NCI-H2171 treated with DMSO at 0.1 percent for 48 hours (cell line): ENCODE measurements around the gene TMEM201.
A peak's percentile ranks its signal among the peaks of the same experiment; 100 is the strongest.
"Not testable (repeated sequence)": the region's sequence is repeated elsewhere in the genome, so short reads cannot be mapped to it uniquely, and the experiment has no call there.

Experiments used
- DNase-seq: peaks from one replicate; lab custom pipeline; 2025; lab: John Stamatoyannopoulos, UW

The TMEM201 gene

GRCh38 chr1:9588551-9589143 is at the start of gene TMEM201:
Gene TMEM201 (plus strand): TSS chr1:9588911. CDS start chr1:9588931, 20 bp downstream.
- DNase-seq = peak; percentile 84

DNA sequence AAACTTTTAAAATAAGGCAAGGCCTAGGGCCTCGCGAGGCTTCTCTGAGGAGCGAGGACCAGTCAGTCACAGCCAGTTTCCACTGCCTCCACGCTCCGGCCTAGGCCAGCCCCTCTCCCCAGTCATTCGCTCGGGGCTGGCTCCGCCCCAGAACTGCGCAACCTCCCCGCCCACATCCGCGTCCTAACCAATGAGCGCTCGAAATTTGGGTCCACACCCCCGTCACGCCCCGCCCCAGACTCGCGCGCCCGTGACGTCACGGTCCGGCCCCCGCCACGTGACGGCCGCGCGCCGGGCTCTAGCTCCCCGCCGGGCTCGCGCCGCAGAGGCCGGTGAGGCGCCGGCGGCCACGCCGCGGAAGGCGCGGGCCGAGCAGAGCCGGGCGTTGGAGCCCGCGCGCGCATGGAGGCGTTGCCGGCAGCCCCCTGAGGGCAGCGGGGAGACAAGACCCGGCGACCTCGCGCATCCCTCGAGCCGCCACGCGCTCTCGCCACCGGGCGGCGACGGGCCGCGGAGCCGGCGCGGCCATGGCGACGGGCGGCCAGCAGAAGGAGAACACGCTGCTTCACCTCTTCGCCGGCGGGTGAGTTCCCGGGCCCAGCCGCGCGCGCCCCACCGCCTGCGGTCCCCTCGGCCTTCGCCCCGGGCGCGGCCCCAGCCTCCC is 49.4 kb upstream of the TMEM201 start, which contains the start of gene SLC25A33:
Gene SLC25A33 (plus strand): TSS at position 301 of the 664 bp plus-strand sequence. CDS start 227 bp downstream, at position 528.
- DNase-seq = peak; percentile 93

- DNase-seq = peak; percentile 41
These were observed 48.7 kb upstream of the TMEM201 start for GRCh38 chr1:9539829-9540550.

DNA sequence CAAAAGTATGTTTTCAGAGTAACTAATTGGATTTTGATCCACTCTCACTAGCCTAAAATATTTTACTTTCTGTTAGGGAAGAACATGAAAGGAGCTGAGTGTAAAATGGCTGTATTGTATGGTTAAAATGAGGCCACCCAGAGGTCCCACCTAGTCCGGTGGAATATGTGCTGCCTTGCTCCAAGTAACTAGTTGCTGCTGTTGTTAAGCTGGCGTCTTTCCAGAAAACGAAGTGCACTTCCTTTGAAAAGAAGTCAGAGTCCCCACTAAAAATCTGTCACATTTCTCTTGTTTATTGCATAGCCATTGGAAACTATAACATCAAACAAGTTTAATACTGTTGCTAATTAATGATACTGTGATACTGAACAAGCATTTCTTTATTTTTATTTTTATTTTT is 46.3 kb upstream of the TMEM201 start:
- no peak for DNase-seq

DNA sequence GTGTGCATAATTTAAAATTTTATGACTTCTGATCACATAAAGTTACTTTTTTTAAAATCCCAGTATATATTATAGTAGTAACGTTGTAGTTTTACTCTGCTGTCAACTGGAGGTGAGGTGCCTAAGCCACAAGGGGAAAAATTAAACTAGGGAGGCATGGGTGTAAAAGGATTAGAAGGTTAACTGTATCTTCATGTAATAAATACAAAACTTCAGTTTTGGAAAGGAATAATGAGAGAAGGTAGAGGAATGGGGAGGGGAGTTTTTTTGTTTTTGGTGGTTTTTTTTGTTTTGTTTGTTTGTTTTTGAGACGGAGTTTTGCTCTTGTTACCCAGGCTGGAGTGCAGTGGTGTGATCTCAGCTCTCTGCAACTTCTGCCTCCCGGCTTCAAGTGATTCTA is 43.8 kb upstream of the TMEM201 start:
- no peak for DNase-seq

DNA sequence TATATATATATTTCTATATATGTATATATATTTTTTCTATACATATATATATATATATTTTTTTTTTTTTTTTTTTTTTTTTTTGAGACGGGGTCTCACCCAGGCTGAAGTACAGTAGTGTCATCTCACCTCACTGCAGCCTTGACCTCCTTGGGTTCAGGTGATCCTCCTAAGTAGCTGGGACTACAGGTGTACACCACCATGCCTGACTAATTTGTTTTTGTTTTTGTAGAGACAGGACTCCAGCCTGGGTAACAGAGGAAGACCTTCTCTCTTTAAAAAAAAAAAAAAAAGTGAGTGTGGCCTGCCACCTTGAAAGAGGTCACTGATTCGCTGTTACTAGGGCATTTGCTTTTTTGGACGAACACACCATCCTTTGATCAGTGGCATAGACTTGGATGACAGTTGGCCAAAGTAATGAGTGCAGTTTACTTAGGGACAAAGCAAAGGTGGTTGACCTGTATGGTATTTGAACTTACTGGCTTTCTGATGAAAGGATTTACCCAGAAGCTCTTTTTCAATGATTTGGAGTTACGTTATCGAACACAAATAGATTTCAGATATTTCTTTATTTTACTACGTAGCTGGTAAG is 38.7 kb upstream of the TMEM201 start:
- no peak for DNase-seq

GRCh38 chr1:9551984-9552383 is 36.7 kb upstream of the TMEM201 start:
- DNase-seq = no peak

GRCh38 chr1:9553736-9554144 is 35.0 kb upstream of the TMEM201 start:
- DNase-seq = no peak

DNA sequence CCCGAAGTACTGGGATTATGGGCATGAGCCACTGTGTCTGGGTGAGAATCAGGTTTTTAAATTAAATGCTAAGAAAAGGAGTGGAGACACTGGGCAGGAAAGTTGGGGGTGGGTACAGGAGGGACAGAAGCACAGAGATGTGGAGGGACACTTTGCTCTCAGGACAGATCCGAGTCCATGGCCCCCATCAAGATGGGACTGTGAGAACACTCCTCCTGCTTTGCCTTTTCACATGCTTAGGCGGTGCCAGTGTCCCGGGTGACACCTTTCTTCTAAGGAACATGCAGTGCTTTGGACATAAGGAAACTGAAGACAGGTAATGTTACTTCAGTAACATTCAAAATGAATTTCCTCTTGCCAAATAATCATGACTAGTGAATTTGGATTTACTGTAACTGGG is 32.8 kb upstream of the TMEM201 start:
- DNase-seq = no peak

DNA sequence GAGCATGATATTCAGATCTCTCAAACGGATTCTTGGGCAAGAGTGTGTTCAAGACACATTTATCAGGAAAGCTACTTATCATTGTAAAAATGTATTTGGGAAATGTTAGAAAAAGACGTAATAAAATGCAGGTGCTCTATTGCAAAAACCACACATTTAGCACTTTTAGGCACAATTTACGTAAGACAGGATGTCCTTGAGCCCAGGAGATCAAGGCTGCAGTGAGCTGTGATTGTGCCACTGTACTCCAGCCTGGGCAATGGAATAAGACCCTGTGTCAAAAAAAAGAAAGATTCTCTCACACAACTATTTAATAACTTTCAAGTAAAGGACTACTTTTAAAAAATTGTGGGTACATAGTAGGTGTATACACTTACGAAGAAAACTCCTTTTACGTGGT is 31.1 kb upstream of the TMEM201 start:
- DNase-seq = no peak

GRCh38 chr1:9558271-9558945 is 30.3 kb upstream of the TMEM201 start:
- DNase-seq = peak; percentile 36

DNA sequence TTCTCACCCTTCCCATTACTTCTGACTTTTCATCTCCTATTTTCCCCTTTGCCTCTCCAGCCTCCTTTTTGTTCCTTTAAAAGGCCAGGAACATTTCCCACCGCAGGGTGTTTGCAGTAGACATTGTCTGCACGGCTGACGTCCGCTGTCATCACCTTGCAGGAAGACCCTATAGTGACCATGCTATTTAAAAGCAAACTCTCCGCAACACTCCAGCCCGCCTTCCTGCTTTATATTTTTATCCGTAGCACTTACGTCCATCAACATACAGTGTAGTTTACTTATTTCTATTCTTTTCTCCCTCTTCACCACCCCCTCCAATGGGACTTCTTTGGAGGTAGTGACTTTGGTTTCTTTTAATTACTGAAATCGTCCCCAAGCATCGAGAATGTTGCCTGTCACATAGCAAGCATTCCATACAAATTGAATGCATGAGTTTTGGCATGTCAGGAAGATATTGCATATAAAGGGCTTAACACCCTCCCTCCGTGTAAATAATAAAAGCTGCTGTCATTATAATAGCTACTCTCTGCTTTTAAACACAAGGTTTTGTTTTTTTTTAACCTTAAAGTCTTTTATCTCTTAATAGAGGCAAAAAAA is 29.7 kb upstream of the TMEM201 start:
- no peak for DNase-seq

DNA sequence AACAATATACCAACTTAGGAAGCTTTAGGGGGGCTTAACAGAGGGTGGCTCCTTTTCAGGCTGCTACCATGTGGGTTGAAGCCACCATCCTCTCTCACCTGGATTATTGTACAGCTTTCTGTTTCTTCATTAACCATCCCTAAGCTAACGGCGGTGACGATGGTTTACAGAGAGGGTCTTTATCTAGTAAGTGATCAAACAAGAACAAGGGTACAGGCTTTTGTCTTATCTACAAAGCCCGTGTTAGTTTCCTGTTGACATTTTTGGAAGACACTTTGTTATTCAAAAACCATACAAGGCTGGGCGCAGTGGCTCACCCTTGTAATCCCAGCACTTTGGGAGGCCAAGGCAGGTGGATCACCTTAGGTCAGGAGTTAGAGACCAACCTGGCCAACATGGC is 29.0 kb upstream of the TMEM201 start:
- no peak for DNase-seq

DNA sequence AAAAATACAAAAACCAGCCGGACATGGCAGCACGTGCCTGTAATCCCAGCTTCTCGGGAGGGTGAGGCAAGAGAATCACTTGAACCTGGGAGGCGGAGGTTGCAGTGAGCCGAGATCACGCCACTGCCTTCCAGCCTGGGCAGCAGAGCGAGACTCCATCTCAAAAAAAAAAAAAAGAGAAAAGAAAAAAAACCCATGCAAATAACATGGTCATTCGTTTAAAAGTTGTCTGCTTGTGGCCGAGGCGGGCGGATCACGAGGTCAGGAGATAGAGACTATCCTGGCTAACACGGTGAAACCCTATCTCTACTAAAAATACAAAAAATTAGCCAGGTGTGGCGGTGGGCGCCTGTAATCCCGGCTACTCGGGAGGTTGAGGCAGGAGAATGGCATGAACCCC is 28.6 kb upstream of the TMEM201 start:
- not testable (repeated sequence) for DNase-seq

GRCh38 chr1:9561429-9561828 is 27.3 kb upstream of the TMEM201 start:
- peak; percentile 86 for DNase-seq

- no peak for DNase-seq
These were observed 19.4 kb upstream of the TMEM201 start for GRCh38 chr1:9569267-9569666.

DNA sequence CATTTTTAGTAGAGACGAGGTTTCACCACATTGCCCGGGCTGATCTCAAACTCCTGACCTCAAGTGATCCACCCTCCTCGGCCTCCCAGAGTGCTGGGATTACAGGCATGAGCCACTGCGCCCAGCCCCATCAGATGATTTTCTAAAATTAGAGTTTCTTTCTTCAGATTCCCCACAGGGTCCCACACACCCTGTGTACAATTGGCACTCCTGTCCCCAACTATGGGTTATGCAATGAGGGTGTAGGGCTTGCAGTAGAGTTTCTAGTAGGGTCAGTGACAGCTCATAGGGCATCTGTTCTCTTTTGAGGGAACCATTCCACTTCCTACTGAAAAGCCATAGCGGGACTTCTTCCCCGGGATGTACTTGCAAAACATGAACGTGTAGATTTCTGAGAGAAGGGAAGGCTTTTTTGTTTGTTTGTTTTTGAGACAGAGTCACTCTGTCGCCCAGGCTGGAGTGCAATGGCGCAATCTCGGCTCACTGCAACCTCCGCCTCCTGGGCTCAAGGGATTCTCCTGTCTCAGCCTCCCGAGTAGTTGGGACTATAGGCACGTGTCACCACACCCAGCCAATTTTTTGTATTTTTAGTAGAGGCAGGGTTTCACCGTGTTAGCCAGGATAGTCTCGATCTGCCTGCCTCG is 17.7 kb upstream of the TMEM201 start:
- DNase-seq = not testable (repeated sequence)

- DNase-seq = peak; percentile 43
These were observed 15.0 kb upstream of the TMEM201 start for GRCh38 chr1:9573723-9574122.

- no peak for DNase-seq
These were observed 13.2 kb upstream of the TMEM201 start for GRCh38 chr1:9575486-9575885.

DNA sequence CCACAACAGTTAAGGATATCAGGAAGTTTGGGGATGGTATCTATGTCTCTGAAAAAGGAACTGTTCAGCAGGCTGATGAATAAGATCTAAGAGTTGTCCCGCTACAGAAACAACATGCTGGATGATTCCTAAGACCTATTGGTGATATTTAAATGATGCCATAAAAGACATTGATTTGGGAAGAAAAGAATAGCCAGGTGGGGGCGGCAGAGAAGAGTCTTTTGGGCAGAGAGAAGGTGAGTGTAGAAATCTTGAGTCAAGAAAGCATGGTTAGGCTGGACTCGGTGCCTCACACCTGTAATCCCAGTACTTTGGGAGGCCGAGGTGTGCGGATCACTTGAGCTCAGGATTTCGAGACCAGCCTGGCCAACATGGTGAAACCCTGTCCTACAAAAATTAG is 11.8 kb upstream of the TMEM201 start:
- DNase-seq = no peak

- no peak for DNase-seq
These were observed 11.3 kb upstream of the TMEM201 start for GRCh38 chr1:9577423-9577822.
